HG03095 (cell line): Measurements from ENCODE around the gene SPATA12.

Source experiments
- ATAC-seq: cut with Tn5 transposase; IDR thresholded peaks from one replicate; pipeline ENCODE4 v1.9.1; 2021; ENCODE audit warnings: moderate library complexity; ENCODE audit not compliant: unreplicated experiment

Gene SPATA12

GRCh38 chr3:57060089-57060821, at the start of gene SPATA12:
TSS of gene SPATA12 (plus strand) at chr3:57060664. CDS start at chr3:57073695, 13,031 bp downstream.
- ATAC-seq = no peak

DNA sequence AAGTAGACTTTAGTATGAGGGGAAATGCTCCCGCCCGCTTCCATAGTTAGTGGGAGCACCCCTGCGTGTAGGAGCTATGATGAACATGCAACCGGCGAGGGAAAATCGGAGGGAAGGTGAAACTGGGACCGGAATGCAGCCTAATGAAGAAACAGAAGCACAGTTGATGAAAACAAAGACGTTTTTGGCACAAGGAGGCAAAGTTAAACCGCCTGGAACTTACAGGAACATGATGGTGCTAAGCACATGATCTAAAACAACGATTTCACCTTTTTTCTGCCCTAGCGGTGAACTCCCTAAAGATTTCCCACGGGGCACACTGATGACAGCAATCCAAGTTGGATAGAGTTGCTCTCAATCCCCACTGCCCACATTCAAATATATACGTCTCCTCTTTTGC, 49.4 kb upstream of the SPATA12 start:
- ATAC-seq = no peak

DNA sequence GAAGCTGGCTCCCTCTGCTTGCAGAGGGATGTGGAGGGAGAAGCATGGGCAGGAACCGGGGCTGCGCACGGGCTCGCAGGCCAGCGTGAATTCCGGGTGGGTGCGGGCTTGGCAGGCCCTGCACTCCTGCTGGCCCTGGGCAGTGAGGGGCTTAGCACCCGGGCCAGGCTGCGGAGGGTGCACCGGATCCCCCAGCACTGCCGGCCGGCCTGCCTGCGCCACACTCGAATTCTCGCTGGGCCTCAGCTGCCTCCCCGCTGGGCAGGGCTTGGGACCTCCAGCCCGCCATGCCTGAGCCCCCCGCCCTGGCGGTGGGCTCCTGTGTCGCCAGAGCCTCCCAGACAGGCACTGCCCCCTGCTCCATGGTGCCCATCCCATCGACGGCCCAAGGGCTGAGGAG, 47.6 kb upstream of the SPATA12 start:
- no peak for ATAC-seq

DNA sequence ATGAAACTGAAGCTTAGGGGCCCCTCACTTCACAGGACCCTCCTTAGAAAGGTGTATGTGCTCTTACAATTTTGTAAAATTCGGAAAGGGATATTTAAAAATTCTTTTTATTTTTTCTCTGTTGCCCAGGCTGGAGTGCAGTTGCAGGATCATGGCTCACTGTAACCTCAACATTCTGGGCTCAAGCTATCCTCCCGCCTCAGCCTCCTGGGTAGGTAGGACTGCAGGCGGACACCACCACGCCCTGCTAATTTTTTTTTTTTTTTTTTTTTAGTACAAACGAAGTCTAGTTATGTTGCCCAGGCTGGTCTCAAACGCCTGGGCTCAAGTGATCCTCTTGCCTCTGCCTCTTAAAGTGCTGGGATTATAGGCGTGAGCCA, 45.1 kb upstream of the SPATA12 start:
- ATAC-seq = no peak

DNA sequence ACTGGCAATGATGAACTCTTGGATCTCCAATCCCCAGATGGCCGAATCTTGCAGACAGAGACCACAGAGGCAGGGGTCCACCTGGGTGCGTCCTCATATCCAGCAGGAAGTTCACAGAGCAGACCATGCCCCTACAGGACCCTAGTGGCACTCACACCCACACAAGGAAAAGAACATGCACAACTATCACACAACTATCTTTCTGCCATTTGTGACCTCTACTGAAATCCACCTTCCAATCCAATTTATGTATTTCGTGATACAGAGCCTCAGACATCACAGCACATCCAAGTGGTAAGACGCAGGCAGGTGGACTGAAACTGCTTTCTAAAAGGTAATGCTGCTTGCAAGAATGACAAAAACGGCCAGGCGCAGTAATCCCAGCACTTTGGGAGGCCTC, 44.6 kb upstream of the SPATA12 start:
- no peak for ATAC-seq

- no peak for ATAC-seq
Measured at GRCh38 chr3:57017459-57017845, 43.0 kb upstream of the SPATA12 start.

DNA sequence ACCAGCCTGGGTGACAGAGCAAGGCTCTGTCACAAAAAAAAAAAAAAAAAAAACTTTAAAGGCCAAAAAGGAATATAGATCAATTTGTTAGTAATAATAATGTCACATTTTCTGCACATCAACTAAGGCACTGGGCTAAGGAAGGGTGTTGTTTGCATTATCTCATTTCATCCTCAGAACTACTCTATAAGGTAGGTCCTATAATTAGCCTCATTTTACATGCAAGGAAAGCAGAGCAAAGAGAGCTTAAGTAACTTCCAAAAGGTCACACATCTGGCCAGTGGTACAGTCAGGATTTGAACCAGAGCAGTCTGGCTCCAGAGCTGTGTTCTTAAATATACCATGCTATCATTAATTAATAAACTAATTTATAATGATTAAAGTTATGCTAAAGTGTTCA, 42.2 kb upstream of the SPATA12 start:
- no peak for ATAC-seq

DNA sequence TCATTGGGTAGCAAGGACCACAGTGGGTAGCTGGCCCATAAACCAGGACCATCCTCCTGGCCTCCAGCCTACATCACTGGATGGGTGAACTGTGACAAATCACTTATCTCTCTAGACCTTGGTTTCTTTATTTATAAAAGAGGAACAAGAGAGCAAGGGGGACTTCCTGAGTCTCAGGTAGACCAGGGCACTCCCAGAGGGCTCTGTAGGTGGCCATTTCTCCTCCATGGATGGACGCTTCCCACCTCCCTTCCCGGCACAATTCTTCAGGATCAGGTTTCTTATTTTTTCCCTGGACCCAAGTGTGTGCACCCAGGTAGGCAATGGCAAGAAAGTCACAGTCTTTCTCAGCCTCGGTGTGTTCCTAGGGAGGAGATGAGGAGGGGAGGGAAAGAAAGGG, 41.4 kb upstream of the SPATA12 start:
- no peak for ATAC-seq

GRCh38 chr3:57025237-57025636, 35.2 kb upstream of the SPATA12 start:
- no peak for ATAC-seq

DNA sequence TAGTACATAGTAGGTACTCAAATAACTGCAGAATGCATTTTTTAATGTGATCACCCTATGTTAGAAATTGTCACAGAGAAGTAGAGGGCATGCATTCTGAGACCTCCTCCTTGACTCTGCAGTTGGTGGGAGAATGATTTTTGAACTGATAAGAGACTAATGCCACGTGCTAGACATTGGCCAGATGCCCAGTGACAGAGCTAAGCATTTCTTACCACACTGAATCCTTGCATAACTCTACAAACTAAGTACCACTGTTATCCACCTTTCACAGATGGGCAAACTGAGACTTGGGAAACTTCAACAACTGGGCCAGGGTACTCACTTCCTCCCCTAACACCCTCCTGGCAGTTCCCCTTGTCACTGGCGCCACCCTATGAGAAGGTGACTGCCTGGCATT, 33.5 kb upstream of the SPATA12 start:
- ATAC-seq = no peak

GRCh38 chr3:57029383-57029782, 31.1 kb upstream of the SPATA12 start:
- ATAC-seq = no peak

DNA sequence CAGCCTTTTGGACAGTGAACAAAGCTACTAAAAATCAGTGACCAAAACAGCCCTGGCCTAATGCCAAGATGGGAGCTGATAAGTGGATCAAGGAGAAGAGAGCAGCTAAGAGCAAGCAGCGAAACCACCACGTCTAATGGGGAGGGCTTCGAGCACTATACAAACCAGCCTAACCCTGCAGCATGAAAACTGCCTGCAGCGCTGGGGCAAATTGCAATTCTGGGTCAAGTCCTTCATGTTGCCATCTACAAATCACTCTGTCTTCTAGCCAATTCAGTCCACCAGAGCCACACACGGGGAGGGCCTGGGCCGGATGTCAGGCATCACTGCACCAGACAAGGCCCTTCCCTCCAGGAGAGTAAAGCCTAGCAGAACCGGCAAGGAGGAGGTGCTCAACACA, 30.5 kb upstream of the SPATA12 start:
- ATAC-seq = no peak

- ATAC-seq = no peak
Measured at GRCh38 chr3:57030721-57031120, 29.7 kb upstream of the SPATA12 start.

- ATAC-seq = no peak
Measured at GRCh38 chr3:57031631-57032541, 28.6 kb upstream of the SPATA12 start.

DNA sequence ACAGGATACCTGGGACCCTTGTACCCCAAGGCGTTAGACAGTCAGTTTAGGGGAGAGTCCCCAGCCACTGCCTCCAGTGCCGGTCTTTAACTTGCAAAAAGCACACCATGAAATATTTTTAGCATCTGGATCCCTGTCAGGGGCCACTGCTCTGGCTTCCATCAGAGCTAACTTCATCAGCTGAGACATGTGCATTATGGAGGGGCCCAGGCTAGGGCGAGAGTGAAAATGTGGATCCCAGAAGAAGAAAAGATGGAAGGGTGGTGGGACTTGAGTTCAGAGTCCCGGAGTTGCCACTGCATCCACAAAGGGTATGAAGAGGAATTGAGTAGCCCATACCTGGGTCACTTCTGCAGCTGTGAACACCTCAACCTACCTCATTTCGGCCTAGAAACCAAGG, 23.5 kb upstream of the SPATA12 start:
- ATAC-seq = no peak

DNA sequence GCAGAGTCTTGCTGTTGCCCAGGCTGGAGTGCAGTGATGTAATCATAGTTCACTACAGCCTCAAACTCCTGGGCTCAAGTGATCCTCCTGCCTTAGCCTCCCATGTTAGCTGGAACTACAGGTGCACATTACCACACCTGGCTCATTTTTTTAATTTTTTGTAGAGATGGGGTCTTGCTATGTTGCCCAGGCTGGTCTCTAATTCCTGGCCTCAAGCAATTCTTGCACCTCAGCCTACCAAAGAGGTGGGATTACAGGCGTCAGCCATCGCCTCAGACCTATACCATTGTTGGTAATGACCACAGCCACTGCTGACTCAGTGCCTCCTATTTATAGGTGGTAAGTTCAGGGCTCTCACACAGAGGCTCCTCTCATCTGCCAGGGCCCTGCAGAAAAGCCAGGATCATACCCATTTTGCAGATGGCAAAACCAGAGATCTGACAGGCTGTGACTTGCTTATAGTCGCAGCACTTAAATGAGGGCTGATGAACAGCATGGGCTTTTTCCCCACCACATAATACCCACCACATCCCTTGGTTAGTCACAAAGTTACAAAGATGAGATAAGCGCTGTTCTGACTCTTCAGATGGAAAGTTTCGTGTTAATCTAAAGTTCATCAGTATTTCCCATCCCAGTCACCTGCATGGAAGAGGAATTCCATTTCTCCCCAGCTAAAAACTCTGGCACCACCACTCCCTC, 21.8 kb upstream of the SPATA12 start:
- ATAC-seq = no peak

- no peak for ATAC-seq
Measured at GRCh38 chr3:57041674-57042073, 18.8 kb upstream of the SPATA12 start.

DNA sequence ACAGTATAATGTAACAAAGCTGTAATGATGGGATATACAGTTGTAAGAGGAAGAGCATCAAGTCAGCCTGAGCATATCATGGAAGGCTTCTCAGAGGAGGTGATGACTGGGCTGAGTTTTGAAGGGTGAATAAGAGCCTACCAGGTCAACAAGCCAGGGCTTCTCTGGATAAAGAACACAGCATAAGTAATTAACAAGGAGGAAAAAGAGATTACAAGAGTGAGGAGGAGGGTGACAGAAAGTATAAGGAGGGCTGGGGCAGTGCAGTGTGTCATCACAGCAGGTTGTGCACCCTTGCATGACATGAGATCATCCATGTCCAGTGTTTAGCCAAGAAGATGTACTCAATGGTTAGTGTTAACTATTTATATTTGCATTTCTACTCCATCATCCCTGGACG, 16.9 kb upstream of the SPATA12 start:
- ATAC-seq = no peak

DNA sequence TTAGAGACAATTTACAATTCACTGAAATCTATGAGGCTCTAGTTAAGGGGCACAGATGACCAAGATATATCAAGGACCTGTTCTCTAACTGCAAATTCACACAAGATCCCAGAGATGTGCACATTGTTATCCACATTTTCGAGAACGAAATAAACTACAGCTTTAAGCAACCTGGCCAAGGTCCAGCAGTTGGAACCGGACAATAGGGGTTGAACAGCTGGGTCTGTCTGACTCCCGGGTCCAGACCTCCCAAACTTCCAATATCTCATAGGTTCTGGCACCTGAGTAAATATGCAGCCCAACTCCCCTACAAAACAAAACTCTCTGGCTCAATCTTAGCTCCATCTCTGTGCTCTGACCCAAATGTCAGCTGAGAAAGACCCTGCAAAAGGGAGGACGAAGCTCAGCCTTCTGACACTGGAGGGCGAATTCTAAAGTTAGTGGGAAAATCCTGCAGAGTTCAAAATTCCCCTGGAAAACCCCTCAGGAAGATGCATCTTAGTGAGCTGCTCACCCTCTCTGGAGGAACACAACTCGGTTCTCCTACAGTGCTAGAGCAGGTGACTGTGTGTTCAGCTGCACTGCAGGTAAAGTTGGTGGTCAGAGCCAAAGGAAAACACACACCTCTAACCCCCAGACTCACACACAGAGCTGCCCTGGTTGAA, 14.2 kb upstream of the SPATA12 start:
- no peak for ATAC-seq

- no peak for ATAC-seq
Measured at GRCh38 chr3:57048052-57048671, 12.3 kb upstream of the SPATA12 start.

- ATAC-seq = no peak
Measured at GRCh38 chr3:57048728-57049127, 11.7 kb upstream of the SPATA12 start.
